Mesenchymal stem cell (in vitro differentiated cells and primary cell): ENCODE data around the gene PER2.

Experiments used
- DNase-seq: peaks from one replicate; pipeline ENCODE4 v3.0.0-alpha.2; 2013
- H2AFZ ChIP-seq: one replicate; pipeline ENCODE4 v1.6.1; 2013; ENCODE audit warnings: low read depth, mild to moderate bottlenecking, control low read depth, inconsistent platforms, low read length, moderate library complexity
- H2AK5ac ChIP-seq: 2 replicates; pipeline ENCODE4 v1.6.1; 2013; ENCODE audit warnings: low read length, moderate library complexity, mild to moderate bottlenecking, inconsistent platforms; ENCODE audit not compliant: severe bottlenecking
- H2BK120ac ChIP-seq: one replicate; pipeline ENCODE4 v1.6.1; 2013; ENCODE audit warnings: low read depth, mild to moderate bottlenecking, inconsistent platforms, low read length, moderate library complexity
- H2BK12ac ChIP-seq, 2 experiments: one replicate each; pipeline ENCODE4 v1.6.1; 2013; ENCODE audit warnings: inconsistent platforms in 2 of 2, low read length in 2 of 2, mild to moderate bottlenecking in 2 of 2, moderate library complexity in 2 of 2, control low read depth in 1 of 2
- H2BK15ac ChIP-seq: one replicate; pipeline ENCODE4 v1.6.1; 2013; ENCODE audit warnings: mild to moderate bottlenecking, low read depth, inconsistent platforms; ENCODE audit not compliant: poor library complexity, severe bottlenecking
- H2BK5ac ChIP-seq: 2 replicates; pipeline ENCODE4 v1.6.1; 2013; ENCODE audit warnings: low read depth, mild to moderate bottlenecking, low read length, control low read depth, inconsistent platforms; ENCODE audit not compliant: poor library complexity, severe bottlenecking
- H3K14ac ChIP-seq, 2 experiments: one replicate each; pipeline ENCODE4 v1.6.1; 2013; ENCODE audit warnings: inconsistent platforms in 2 of 2, low read length in 2 of 2, control low read depth in 1 of 2, mild to moderate bottlenecking in 1 of 2, moderate library complexity in 1 of 2
- H3K18ac ChIP-seq, 2 experiments: one replicate each; pipeline ENCODE4 v1.6.1; 2013; ENCODE audit warnings: inconsistent platforms in 2 of 2, low read length in 2 of 2, control low read depth in 1 of 2, low read depth in 1 of 2, mild to moderate bottlenecking in 1 of 2
- H3K23ac ChIP-seq, 2 experiments: one replicate each; pipeline ENCODE4 v1.6.1; 2013; ENCODE audit warnings: inconsistent platforms in 2 of 2, low read length in 2 of 2, mild to moderate bottlenecking in 2 of 2, moderate library complexity in 2 of 2, control low read depth in 1 of 2
- H3K27ac ChIP-seq: 2 replicates; pipeline ENCODE4 v1.5.1; 2013; ENCODE audit warnings: mild to moderate bottlenecking, moderate library complexity, low read length, control low read depth, inconsistent platforms; ENCODE audit not compliant: poor library complexity, severe bottlenecking
- H3K27me3 ChIP-seq, 2 experiments: 2 replicates each; pipeline versions ENCODE4 v1.6.1 to v1.7.0; 2013; ENCODE audit warnings: low read length in 2 of 2, mild to moderate bottlenecking in 2 of 2, moderate library complexity in 2 of 2, control low read depth in 1 of 2, inconsistent platforms in 1 of 2; ENCODE audit not compliant: control insufficient read depth in 1 of 2, insufficient read depth in 1 of 2
- H3K36me3 ChIP-seq, 2 experiments: 2 replicates each; pipeline versions ENCODE4 v1.6.1 to v1.7.0; 2013; ENCODE audit warnings: low read length in 2 of 2, control low read depth in 1 of 2, inconsistent platforms in 1 of 2, low read depth in 1 of 2, mild to moderate bottlenecking in 1 of 2; ENCODE audit not compliant: insufficient read depth in 2 of 2, control insufficient read depth in 1 of 2
- H3K4ac ChIP-seq, 2 experiments: one replicate each; pipeline ENCODE4 v1.6.1; 2013; ENCODE audit warnings: inconsistent platforms in 2 of 2, low read length in 2 of 2, mild to moderate bottlenecking in 2 of 2, moderate library complexity in 2 of 2, control low read depth in 1 of 2, low read depth in 1 of 2
- H3K4me1 ChIP-seq: 2 replicates; pipeline ENCODE4 v1.6.1; 2013; ENCODE audit warnings: low read depth, low read length, control low read depth; ENCODE audit not compliant: control insufficient read depth, insufficient read depth
- H3K4me2 ChIP-seq: 2 replicates; pipeline ENCODE4 v1.6.1; 2013; ENCODE audit warnings: low read length, mild to moderate bottlenecking, inconsistent platforms; ENCODE audit not compliant: poor library complexity, severe bottlenecking
- H3K4me3 ChIP-seq, 2 experiments: 2 replicates each; pipeline versions ENCODE4 v1.5.1 to v1.7.0; 2013; ENCODE audit warnings: low read length in 2 of 2, mild to moderate bottlenecking in 2 of 2, control low read depth in 1 of 2, low read depth in 1 of 2; ENCODE audit not compliant: insufficient read depth in 1 of 2
- H3K79me1 ChIP-seq: replicated peaks from 2 replicates; pipeline ENCODE4 v1.6.1; 2013; ENCODE audit warnings: mild to moderate bottlenecking, control low read depth, low read length, inconsistent platforms; ENCODE audit not compliant: poor library complexity, severe bottlenecking
- H3K9ac ChIP-seq: 2 replicates; pipeline ENCODE4 v1.7.0; 2013; ENCODE audit warnings: mild to moderate bottlenecking, low read length, moderate library complexity
- H3K9me3 ChIP-seq: 2 replicates; pipeline ENCODE4 v1.7.0; 2013; ENCODE audit warnings: mild to moderate bottlenecking, low read length; ENCODE audit not compliant: control insufficient read depth
- H4K8ac ChIP-seq: one replicate; pipeline ENCODE4 v1.6.1; 2013; ENCODE audit warnings: inconsistent platforms, mild to moderate bottlenecking, low read length, moderate library complexity
- H4K91ac ChIP-seq: one replicate; pipeline ENCODE4 v1.6.1; 2013; ENCODE audit warnings: mild to moderate bottlenecking, low read length, inconsistent platforms
- whole genome bisulfite sequencing: methylation state at CpG from one replicate; pipeline ENCODE4 v1.1.7; 2013; ENCODE audit warnings: mixed read lengths; 5-methylcytosine and 5-hydroxymethylcytosine counted together

PER2 gene

DNA sequence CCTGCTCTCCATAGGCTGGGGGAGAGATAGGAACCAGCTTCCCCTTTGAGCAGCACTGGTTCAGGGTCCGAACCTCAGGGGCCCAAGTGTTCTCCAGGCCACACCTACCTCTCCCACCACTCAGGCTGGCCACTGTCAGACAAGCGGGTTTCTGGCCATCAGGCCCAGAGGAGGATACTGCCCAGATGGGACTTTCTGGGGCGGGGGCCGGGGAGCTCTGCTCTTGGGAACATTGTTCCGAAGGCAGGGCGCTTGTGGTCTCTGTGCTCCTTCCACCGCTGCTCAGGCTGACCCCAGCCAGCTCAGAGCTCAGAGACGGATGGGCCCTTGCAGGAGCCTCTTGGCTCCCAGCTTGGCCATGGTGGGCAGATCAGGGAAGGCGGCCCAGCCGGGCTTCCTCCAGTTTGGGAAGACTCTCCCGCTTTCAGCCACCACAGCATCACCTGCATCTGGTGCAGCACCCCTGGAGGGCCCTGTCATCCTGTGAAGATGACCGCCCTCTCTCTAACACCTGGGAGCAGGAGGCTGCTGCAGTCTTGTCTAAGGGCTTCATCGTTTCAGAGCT is 26.7 kb upstream of the PER2 start:
- H2BK120ac ChIP-seq = no peak overlapping the region
- WGBS = 91% methylated on average over 12 of the region's 13 CpGs

GRCh38 chr2:238314576-238314975 is 26.2 kb upstream of the PER2 start:
- DNase-seq = no peak
- peaks cover 3 to 10% of the 10 kb centered on the region in 2 experiments for H3K27me3 ChIP-seq
- no peak overlapping the region for H2AFZ ChIP-seq
- H2AK5ac ChIP-seq = no peak overlapping the region
- no peak overlapping the region for H3K14ac ChIP-seq
- no peak overlapping the region for H3K18ac ChIP-seq
- no peak overlapping the region for H2BK12ac ChIP-seq
- H3K4me1 ChIP-seq = peaks cover 2% of the 10 kb centered on the region
- H3K4ac ChIP-seq = no peak overlapping the region
- H2BK120ac ChIP-seq = no peak overlapping the region
- 93% methylated on average over 8 of the region's 8 CpGs for WGBS
- H3K79me1 ChIP-seq = no peaks in the 10 kb centered on the region
- no peaks in the 10 kb centered on the region for H3K36me3 ChIP-seq
- H3K4me3 ChIP-seq = no peak overlapping the region
- H4K8ac ChIP-seq = no peak overlapping the region
- H3K9me3 ChIP-seq = no peaks in the 10 kb centered on the region
- no peak overlapping the region for H3K9ac ChIP-seq
- H3K27ac ChIP-seq = no peak overlapping the region
- H4K91ac ChIP-seq = no peak overlapping the region
- H2BK15ac ChIP-seq = no peak overlapping the region
- H2BK5ac ChIP-seq = no peak overlapping the region
- no peak overlapping the region for H3K23ac ChIP-seq
- H3K4me2 ChIP-seq = no peak overlapping the region

More for the DNA sequence above, 26.7 kb upstream of the PER2 start:
- Histone ChIP-seq H3K36me3 (no peaks in the 10 kb centered on the region), H3K27ac (no peak overlapping the region), H3K14ac (no peak overlapping the region), H3K4me1 (peaks cover 5% of the 10 kb centered on the region), H3K9ac (no peak overlapping the region), H4K91ac (no peak overlapping the region), H4K8ac (no peak overlapping the region), H2BK15ac (no peak overlapping the region), H2BK12ac (no peak overlapping the region), H3K18ac (no peak overlapping the region), H2AFZ (no peak overlapping the region), H3K23ac (no peak overlapping the region), H3K79me1 (no peaks in the 10 kb centered on the region), H3K4me3 (no peak overlapping the region), H3K4me2 (no peak overlapping the region), H2BK5ac (no peak overlapping the region), H2AK5ac (no peak overlapping the region), H3K9me3 (no peaks in the 10 kb centered on the region), H3K27me3 (peaks cover 3 to 10% of the 10 kb centered on the region in 2 experiments), H3K4ac (no peak overlapping the region)
- DNase-seq = no peak

- Histone ChIP-seq H2AFZ (no peak overlapping the region), H3K4me3 (no peak overlapping the region), H3K9me3 (no peaks in the 10 kb centered on the region), H2BK12ac (no peak overlapping the region), H3K4me2 (no peak overlapping the region), H2BK15ac (no peak overlapping the region), H3K27me3 (peaks cover 6 to 12% of the 10 kb centered on the region in 2 experiments), H3K23ac (no peak overlapping the region), H3K27ac (no peak overlapping the region), H3K4ac (no peak overlapping the region), H2AK5ac (no peak overlapping the region), H3K9ac (no peak overlapping the region), H3K18ac (no peak overlapping the region), H3K79me1 (no peaks in the 10 kb centered on the region), H3K4me1 (no peaks in the 10 kb centered on the region), H4K91ac (no peak overlapping the region), H2BK5ac (no peak overlapping the region), H4K8ac (no peak overlapping the region), H3K36me3 (no peaks in the 10 kb centered on the region), H3K14ac (no peak overlapping the region), H2BK120ac (no peak overlapping the region)
- WGBS = 78% methylated on average over 2 of the region's 2 CpGs
- DNase-seq = no peak
These were observed 25.6 kb upstream of the PER2 start for GRCh38 chr2:238313991-238314350.

GRCh38 chr2:238313289-238313990 is 25.0 kb upstream of the PER2 start:
- H3K9ac ChIP-seq = no peak overlapping the region
- peaks cover 9 to 17% of the 10 kb centered on the region in 2 experiments for H3K27me3 ChIP-seq
- no peak overlapping the region for H3K27ac ChIP-seq
- H2AK5ac ChIP-seq = no peak overlapping the region
- H3K23ac ChIP-seq = no peak overlapping the region
- no peak overlapping the region for H3K4me2 ChIP-seq
- H2BK15ac ChIP-seq = no peak overlapping the region
- H3K18ac ChIP-seq = no peak overlapping the region
- no peaks in the 10 kb centered on the region for H3K9me3 ChIP-seq
- WGBS = 85% methylated on average over 6 of the region's 8 CpGs
- H3K4ac ChIP-seq = no peak overlapping the region
- no peak for DNase-seq
- H2AFZ ChIP-seq = no peak overlapping the region
- no peak overlapping the region for H4K8ac ChIP-seq
- no peaks in the 10 kb centered on the region for H3K4me1 ChIP-seq
- H4K91ac ChIP-seq = no peak overlapping the region
- H2BK120ac ChIP-seq = no peak overlapping the region
- no peaks in the 10 kb centered on the region for H3K36me3 ChIP-seq
- H3K4me3 ChIP-seq = no peak overlapping the region
- H3K79me1 ChIP-seq = no peaks in the 10 kb centered on the region
- no peak overlapping the region for H2BK5ac ChIP-seq
- H2BK12ac ChIP-seq = no peak overlapping the region
- H3K14ac ChIP-seq = no peak overlapping the region
